ENCODE results near the gene LRRC26. TPM values are rescaled to one million over a fixed set of nuclear protein-coding genes. Genes with fewer than 3 reads are reported as not detected.

LRRC26 gene
- total and polyA plus RNA-seq, 2 of the 13 experiments (the other 11 are each of a cell fraction or from before 2014, with no cell fraction given) = not detected

GRCh38 chr9:137200311-137201204 lies 30.7 kb upstream of the LRRC26 start, which contains the start of gene TPRN (continued):
- no peak; the same call in none of the 2 replicates for TF ChIP-seq FOSL2 (CRISPR knock-in tag; IDR thresholded peaks at IDR 0.05)
- no peak for TF ChIP-seq SNAPC4 (CRISPR knock-in tag; IDR thresholded peaks at IDR 0.05)
- no peak for TF ChIP-seq KIAA2018 (CRISPR knock-in tag; IDR thresholded peaks at IDR 0.05; ENCODE audit: borderline replicate concordance)
- peak; percentile 30; the same call in 1 of the 2 replicates for TF ChIP-seq ZNF160 (CRISPR knock-in tag; IDR thresholded peaks at IDR 0.05)
- peak; percentile 66; the same call in 1 of the 2 replicates for TF ChIP-seq TFE3 (CRISPR knock-in tag; IDR thresholded peaks at IDR 0.05)
- TF ChIP-seq KAT7 (CRISPR knock-in tag; IDR thresholded peaks at IDR 0.05; ENCODE audit: borderline replicate concordance) = peak; percentile 39; the same call in 1 of the 2 replicates
- peak; percentile 84 for TF ChIP-seq HES4 (CRISPR knock-in tag; IDR thresholded peaks at IDR 0.05; ENCODE audit: borderline replicate concordance)
- TF ChIP-seq MTERF4 (CRISPR knock-in tag; IDR thresholded peaks at IDR 0.05) = peak; percentile 27; the same call in 1 of the 2 replicates
- peak; percentile 74 for TF ChIP-seq ZFX (CRISPR knock-in tag; IDR thresholded peaks at IDR 0.05; ENCODE audit: low read depth)
- no peak for TF ChIP-seq JDP2 (CRISPR knock-in tag; IDR thresholded peaks at IDR 0.05; ENCODE audit: borderline replicate concordance)
- peak; percentile 63; the same call in 1 of the 2 replicates for TF ChIP-seq ZFP90 (CRISPR knock-in tag; IDR thresholded peaks at IDR 0.05; ENCODE audit: borderline replicate concordance)

Measured in HepG2 (cell line).